GM19324 (cell line): ENCODE measurements around the gene RNPEPL1.

Experiments
- ATAC-seq: cut with Tn5 transposase; IDR thresholded peaks from one replicate; pipeline ENCODE4 v1.9.1; 2021; ENCODE audit warnings: mild to moderate bottlenecking, moderate library complexity; ENCODE audit not compliant: unreplicated experiment, low FRiP score

RNPEPL1 gene

GRCh38 chr2:240588669-240589068 is 20.4 kb downstream of the RNPEPL1 start:
- no peak for ATAC-seq

DNA sequence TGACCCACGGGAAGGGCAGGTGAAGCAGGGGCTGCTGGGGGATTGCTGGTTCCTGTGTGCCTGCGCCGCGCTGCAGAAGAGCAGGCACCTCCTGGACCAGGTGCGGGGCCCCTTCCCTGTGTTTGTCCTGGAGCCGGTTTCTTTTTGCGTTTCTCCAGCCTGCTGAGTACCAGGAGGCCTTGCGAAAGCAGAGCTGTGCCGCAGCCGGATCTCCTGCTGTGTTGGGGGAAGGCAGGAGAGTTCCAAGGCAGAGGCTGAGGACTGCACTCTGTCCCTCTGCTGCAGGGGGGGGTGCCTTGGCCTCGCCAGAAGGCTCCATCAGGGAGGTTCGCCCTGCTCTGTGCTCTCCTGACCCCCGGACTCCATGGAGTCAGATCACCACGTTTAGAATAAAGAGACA is 21.1 kb downstream of the RNPEPL1 start:
- ATAC-seq, result no peak

- ATAC-seq, result no peak
These were observed 21.7 kb downstream of the RNPEPL1 start for GRCh38 chr2:240589850-240590525.

GRCh38 chr2:240590681-240591111 is 22.4 kb downstream of the RNPEPL1 start:
- no peak for ATAC-seq

DNA sequence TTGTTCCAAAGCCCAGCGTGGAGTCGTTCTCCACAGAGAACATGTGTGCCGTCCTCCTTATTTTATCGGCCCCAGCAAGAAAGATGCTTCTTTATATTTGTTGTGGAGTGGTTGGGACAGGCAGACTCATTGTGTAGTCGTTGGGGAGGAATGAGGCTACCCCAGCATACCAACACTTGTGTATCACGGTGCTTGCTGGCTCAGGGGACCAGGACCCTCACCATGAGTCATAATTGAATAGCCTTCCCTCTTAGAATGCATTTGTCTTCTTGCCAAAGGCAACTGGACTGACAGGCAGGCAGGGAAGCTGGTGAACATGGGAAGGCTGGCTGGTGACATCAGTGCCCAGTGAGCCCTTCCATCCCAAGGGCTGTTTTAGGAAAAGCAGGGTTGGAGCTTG is 22.9 kb downstream of the RNPEPL1 start:
- no peak for ATAC-seq

GRCh38 chr2:240591784-240592183 is 23.5 kb downstream of the RNPEPL1 start:
- ATAC-seq, result no peak

DNA sequence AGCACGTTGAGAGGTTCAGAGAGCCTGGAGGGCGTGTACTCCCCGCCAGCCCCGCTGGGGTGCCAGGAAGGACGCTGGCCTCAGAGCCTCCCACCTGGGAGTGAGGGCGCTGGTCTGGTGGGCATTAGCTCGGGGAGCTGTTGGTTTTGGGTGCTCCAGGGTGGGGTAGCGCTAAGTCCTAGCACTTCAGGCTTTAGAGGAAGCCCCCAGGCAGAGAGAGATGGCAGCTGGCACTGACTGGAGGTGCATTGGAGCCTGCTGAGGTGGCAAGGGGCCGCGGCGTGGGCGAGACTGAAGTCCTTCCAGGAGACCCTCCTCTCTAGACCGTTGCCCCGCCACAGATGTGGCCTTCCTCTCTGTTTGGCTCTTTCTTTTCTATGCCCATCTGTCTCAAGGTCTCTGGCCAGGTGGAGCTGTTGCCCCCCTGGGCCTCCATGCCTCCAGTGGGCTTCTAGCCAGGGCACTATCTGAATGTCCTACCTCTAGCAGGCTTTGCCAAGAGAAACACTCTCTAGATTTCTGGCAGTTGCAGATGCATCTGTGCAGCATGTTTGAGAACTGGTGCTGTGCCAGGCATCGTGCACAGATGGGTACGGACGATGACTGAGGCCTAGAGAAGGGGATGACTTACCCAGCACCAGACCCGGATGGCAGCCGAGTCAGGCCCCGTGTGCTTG is 24.9 kb downstream of the RNPEPL1 start:
- ATAC-seq, result no peak

DNA sequence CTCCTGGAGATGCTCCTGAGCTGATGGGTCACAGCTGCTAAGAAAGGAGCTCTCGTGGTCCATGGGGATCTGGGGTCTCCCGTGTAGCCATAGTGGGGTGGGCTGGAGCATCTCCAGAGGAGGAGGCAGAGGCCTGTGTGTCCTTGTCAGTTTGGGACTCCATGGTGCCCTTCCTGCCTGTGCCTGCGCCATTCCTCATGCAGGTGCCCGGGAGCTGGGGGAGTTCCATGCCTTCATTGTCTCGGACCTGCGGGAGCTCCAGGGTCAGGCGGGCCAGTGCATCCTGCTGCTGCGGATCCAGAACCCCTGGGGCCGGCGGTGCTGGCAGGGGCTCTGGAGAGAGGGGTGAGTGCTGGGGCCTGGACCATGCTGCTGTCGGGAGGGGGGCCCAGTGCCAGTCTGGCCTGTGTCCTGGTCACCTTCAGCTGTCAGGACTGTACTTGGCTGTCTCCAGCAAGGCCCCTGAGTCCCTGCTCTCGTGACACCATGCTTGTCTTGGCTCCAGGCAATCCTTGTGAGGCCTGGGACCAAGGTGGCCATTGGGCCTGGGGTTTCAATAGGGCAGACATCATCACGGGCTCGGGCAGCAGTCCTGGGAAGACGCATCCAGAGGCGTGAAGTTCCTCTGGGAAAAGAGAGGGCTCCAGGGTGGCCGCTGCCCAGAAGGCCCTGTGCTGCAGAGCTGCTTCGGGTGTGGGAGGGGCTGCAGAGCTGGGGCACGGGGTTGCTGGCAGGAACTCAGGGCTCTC is 25.6 kb downstream of the RNPEPL1 start:
- ATAC-seq, result no peak

- no peak for ATAC-seq
These were observed 26.5 kb downstream of the RNPEPL1 start for GRCh38 chr2:240594511-240595380.

- ATAC-seq, result no peak
These were observed 27.2 kb downstream of the RNPEPL1 start for GRCh38 chr2:240595381-240596079.

- no peak for ATAC-seq
These were observed 27.8 kb downstream of the RNPEPL1 start for GRCh38 chr2:240596080-240596460.

GRCh38 chr2:240596491-240596931 is 28.2 kb downstream of the RNPEPL1 start:
- no peak for ATAC-seq

DNA sequence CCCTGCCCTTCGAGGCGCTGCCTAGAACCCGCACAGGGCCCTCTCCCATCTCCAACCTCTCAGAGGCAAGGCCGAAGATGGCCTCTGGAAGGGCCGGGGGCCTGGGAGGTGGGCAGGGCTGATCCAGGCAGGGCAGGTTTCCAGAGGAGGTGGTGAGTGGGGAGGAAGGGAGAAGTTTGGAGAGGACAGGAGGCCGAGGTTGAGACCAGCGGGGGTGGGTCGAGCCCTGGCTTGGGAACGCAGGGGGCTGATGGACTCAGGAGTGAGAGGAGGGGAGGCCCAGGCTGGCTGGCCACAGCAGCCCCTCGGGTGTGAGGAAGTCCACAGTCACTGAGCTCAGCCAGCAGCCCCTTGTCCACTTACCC is 28.8 kb downstream of the RNPEPL1 start:
- no peak for ATAC-seq

- no peak for ATAC-seq
These were observed 29.3 kb downstream of the RNPEPL1 start for GRCh38 chr2:240597419-240598181.

- no peak for ATAC-seq
These were observed 30.1 kb downstream of the RNPEPL1 start for GRCh38 chr2:240598311-240598911.

DNA sequence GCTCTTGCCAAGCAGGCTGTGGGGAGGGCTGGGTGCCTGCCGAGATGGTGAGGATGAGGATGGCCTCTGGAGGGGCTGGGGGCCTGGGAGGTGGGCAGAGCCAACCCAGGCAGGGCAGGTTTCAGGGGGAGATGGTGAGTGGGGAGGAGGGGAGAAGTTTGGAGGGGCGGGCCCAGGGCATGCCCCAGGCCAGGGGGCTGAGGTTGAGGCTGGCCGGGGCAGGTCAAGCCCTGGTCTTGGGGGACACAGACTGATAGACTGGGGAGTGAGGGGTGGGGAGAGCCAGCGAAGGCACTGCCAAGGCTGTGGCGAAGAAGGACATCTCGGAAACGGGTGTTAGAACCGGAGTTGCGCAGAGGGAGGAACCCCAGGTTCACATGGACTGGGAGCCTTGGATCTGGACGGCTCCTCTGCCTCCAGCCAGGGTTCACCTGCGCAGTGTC is 30.9 kb downstream of the RNPEPL1 start:
- no peak for ATAC-seq

DNA sequence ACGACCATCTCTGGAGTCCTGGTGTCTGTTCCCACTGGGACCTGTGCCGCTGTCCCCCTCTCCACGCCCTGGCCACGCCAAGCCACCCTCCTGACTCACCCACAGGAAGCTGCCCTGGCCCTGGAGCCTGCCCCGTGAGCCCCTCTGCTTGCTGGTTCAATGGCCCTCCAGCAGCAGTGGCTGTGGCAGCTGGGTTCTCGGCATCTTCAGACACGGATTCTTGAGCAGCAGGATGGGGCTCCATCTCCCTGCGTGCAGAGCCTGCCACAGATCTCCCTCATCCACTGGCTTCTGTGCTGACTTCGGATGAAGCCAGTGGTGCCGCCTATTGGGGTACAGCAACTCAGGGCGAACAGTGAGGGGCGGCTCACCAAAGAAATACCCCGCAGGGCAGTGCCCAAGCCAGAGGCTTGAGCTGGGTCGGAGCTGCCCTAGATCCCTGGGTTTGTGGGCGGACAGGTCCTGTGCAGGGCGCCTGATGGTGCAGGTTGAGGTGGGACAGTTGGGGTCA is 32.2 kb downstream of the RNPEPL1 start:
- no peak for ATAC-seq

GRCh38 chr2:240601061-240601830 is 33.0 kb downstream of the RNPEPL1 start:
- no peak for ATAC-seq
